HepG2 (cell line): Measurements from ENCODE around the gene KRTAP5-8. TPM values are rescaled to one million over a fixed set of nuclear protein-coding genes. Genes with fewer than 3 reads are reported as not detected.

Experiments
- ESRRA ChIP-seq: sonication (generic); formaldehyde crosslinking; IDR thresholded peaks from 2 replicates; pipeline ENCODE4 v1.5.1; 2020; ENCODE audit warnings: mild to moderate bottlenecking, low read depth, missing genetic modification reagents
- FOXP1 ChIP-seq, 2 experiments: fragments of 450-650 bp in 1 of 2; IDR thresholded peaks; 2 replicates each; pipeline ENCODE4 v1.6.1; 2017 to 2018; ENCODE audit warnings: antibody characterized with exemption in 1 of 2
- GMEB2 ChIP-seq: IDR thresholded peaks from 2 replicates; pipeline ENCODE4 v1.6.1; 2016; ENCODE audit warnings: missing biosample characterization, missing genetic modification reagents, low read depth
- HDAC1 ChIP-seq: sonication (generic); formaldehyde crosslinking; IDR thresholded peaks from 2 replicates; pipeline ENCODE4 v1.5.1; 2020; ENCODE audit warnings: mild to moderate bottlenecking, missing genetic modification reagents
- HDAC2 ChIP-seq: sonication (generic); formaldehyde crosslinking; IDR thresholded peaks from 2 replicates; pipeline ENCODE4 v1.4.0; 2020; ENCODE audit warnings: missing genetic modification reagents
- KAT7 ChIP-seq: IDR thresholded peaks from 2 replicates; pipeline ENCODE4 v1.6.1; 2018; ENCODE audit warnings: borderline replicate concordance, missing compliant biosample characterization
- PAXIP1 ChIP-seq: sonication (generic); formaldehyde crosslinking; conservative IDR thresholded peaks from 2 replicates; pipeline ENCODE4 v1.4.0; 2020; ENCODE audit warnings: mild to moderate bottlenecking, missing genetic modification reagents, moderate library complexity
- POLR2A ChIP-seq, 2 experiments: IDR thresholded peaks; 2 replicates each; pipeline ENCODE4 v1.6.1; 2011; ENCODE audit warnings: low read depth in 2 of 2, low read length in 2 of 2, mild to moderate bottlenecking in 1 of 2, moderate library complexity in 1 of 2; ENCODE audit not compliant: insufficient read depth in 1 of 2
- POLR2AphosphoS5 ChIP-seq: IDR thresholded peaks from 2 replicates; pipeline ENCODE4 v1.6.1; 2012; ENCODE audit warnings: low read depth, low read length
- RXRB ChIP-seq: IDR thresholded peaks from 2 replicates; pipeline ENCODE4 v1.6.1; 2016; ENCODE audit warnings: borderline replicate concordance, missing genetic modification reagents, missing compliant biosample characterization
- SCMH1 ChIP-seq: sonication (generic); formaldehyde crosslinking; IDR thresholded peaks from 2 replicates; pipeline ENCODE4 v1.9.0; 2021; ENCODE audit warnings: missing genetic modification reagents, mild to moderate bottlenecking, borderline replicate concordance
- SRSF9 ChIP-seq: fragments of 200-400 bp; formaldehyde crosslinking; IDR thresholded peaks from 2 replicates; pipeline ENCODE4 v1.6.1; 2018; ENCODE audit warnings: borderline replicate concordance, mild to moderate bottlenecking, low read depth, low read length; ENCODE audit not compliant: insufficient read depth, poor library complexity, severe bottlenecking
- STAG1 ChIP-seq: sonication (generic); formaldehyde crosslinking; IDR thresholded peaks from 2 replicates; pipeline ENCODE4 v1.4.0; 2020; ENCODE audit warnings: missing genetic modification reagents
- THAP9 ChIP-seq: sonication (generic); formaldehyde crosslinking; IDR thresholded peaks from 2 replicates; pipeline ENCODE4; 2020; ENCODE audit warnings: missing genetic modification reagents, mild to moderate bottlenecking, borderline replicate concordance
- USF2 ChIP-seq, 2 experiments: sonication (generic) in 1 of 2; formaldehyde crosslinking in 1 of 2; IDR thresholded peaks; 2 replicates each; pipeline versions ENCODE4 v1.5.1 to v1.6.1; 2011 to 2020; ENCODE audit warnings: borderline replicate concordance in 1 of 2, low read depth in 1 of 2, low read length in 1 of 2, mild to moderate bottlenecking in 1 of 2, missing genetic modification reagents in 1 of 2, moderate library complexity in 1 of 2
- ZNF563 ChIP-seq: sonication (generic); formaldehyde crosslinking; IDR thresholded peaks from 2 replicates; pipeline ENCODE4 v1.8.0; 2022; ENCODE audit warnings: mild to moderate bottlenecking, moderate library complexity, missing genetic modification reagents
- ZNF713 ChIP-seq: sonication (generic); formaldehyde crosslinking; IDR thresholded peaks from 2 replicates; pipeline ENCODE4 v1.4.0; 2020; ENCODE audit warnings: mild to moderate bottlenecking, missing genetic modification reagents
- ZNF781 ChIP-seq: sonication (generic); formaldehyde crosslinking; IDR thresholded peaks from 2 replicates; pipeline ENCODE4 v1.5.1; 2020; ENCODE audit warnings: borderline replicate concordance, mild to moderate bottlenecking, missing genetic modification reagents; ENCODE audit errors: not compliant biosample characterization
- ZZZ3 ChIP-seq: sonication (generic); formaldehyde crosslinking; IDR thresholded peaks from 2 replicates; pipeline ENCODE4 v1.4.0; 2020; ENCODE audit warnings: missing genetic modification reagents, mild to moderate bottlenecking, borderline replicate concordance
- polyA plus RNA-seq, 8 experiments: library from polyadenylated mRNA; depleted of rRNA in 3 of 8; stranded (reverse) in 7 of 8; unstranded in 1 of 8; fragments of >200 nt; fragmentation: Illumina TruSeq in 4 of 8; extraction: Trizol in 4 of 8; gene quantifications; 2 replicates each; pipeline versions ENCODE4 v1.2.1 to v1.2.3, GENCODE V29; 2011 to 2016; ENCODE audit warnings: low read depth in 4 of 8, missing spikeins in 1 of 8, mixed read lengths in 1 of 8; ENCODE audit not compliant: insufficient read depth in 1 of 8
- total RNA-seq, 5 experiments: library from RNA; depleted of rRNA; stranded (reverse); fragments of >200 nt; fragmentation: Illumina TruSeq; extraction: Trizol; gene quantifications; 2 replicates each; pipeline ENCODE4 v1.2.3, GENCODE V29; 2016; ENCODE audit warnings: low read depth in 1 of 5

Gene KRTAP5-8
- total and polyA plus RNA-seq, 2 of the 13 experiments (the other 11 are each of a cell fraction or from before 2014, with no cell fraction given), result 0.20 TPM; not detected in 1

GRCh38 chr11:71525938-71526495 lies 11.8 kb upstream of the KRTAP5-8 start (continued):
- TF ChIP-seq THAP9 (no peak), PAXIP1 (peak; percentile 72), POLR2AphosphoS5 (no peak), ZNF713 (no peak), STAG1 (no peak), SCMH1 (CRISPR knock-in tag) (no peak), FOXP1 (IDR thresholded peaks at IDR 0.05) (no peak), FOXP1 (CRISPR knock-in tag; IDR thresholded peaks at IDR 0.05) (peak; percentile 72), ESRRA (CRISPR knock-in tag) (no peak), ZNF781 (CRISPR knock-in tag) (no peak), RXRB (CRISPR knock-in tag) (0 out of 2 replicates have a peak, but pooled peaks have one; percentile 63), HDAC1 (0 out of 2 replicates have a peak, but pooled peaks have one; percentile 29), ZZZ3 (CRISPR knock-in tag) (no peak), POLR2A (IDR thresholded peaks at IDR 0.05; ENCODE audit: insufficient read depth in 1 of 2, low read depth in 2 of 2, low read length in 2 of 2) (no peak), HDAC2 (CRISPR knock-in tag) (0 out of 2 replicates have a peak, but pooled peaks have one; percentile 15), USF2 (IDR thresholded peaks at IDR 0.05; ENCODE audit: low read depth, low read length) (no peak), USF2 (CRISPR knock-in tag; IDR thresholded peaks at IDR 0.05; ENCODE audit: borderline replicate concordance) (no peak), KAT7 (no peak), ZNF563 (CRISPR knock-in tag) (no peak), SRSF9 (no peak), GMEB2 (CRISPR knock-in tag) (no peak)
